D721Med (cell line): ENCODE results near the gene BCL2L11.

ENCODE experiments used
- DNase-seq: peaks from one replicate; pipeline ENCODE4 v3.0.0; 2011; ENCODE audit warnings: low spot score; ENCODE audit not compliant: insufficient read length
- FAIRE-seq: peaks from 2 replicates; lab custom pipeline; 2011; peaks lifted over from hg19 to GRCh38; lab: Jason Lieb, UNC
- CTCF ChIP-seq: IDR thresholded peaks from 2 replicates; pipeline ENCODE4 v1.5.1; 2012; ENCODE audit warnings: mild to moderate bottlenecking, control low read depth; ENCODE audit not compliant: insufficient read depth; ENCODE audit errors: missing control alignments

The BCL2L11 gene

GRCh38 chr2:111176867-111177266, 56.2 kb downstream of the BCL2L11 start:
- no peak for TF ChIP-seq CTCF
- no peak for FAIRE-seq

GRCh38 chr2:111178296-111178695, 57.6 kb downstream of the BCL2L11 start:
- DNase-seq (no peak), FAIRE-seq (no peak)
- no peak for TF ChIP-seq CTCF

More at GRCh38 chr2:111176867-111177266, 56.2 kb downstream of the BCL2L11 start:
- DNase-seq = no peak

GRCh38 chr2:111178730-111179405, 58.2 kb downstream of the BCL2L11 start:
- DNase-seq (no peak), FAIRE-seq (no peak)

GRCh38 chr2:111182121-111182520, 61.4 kb downstream of the BCL2L11 start:
- FAIRE-seq (no peak), DNase-seq (no peak)
- TF ChIP-seq CTCF = no peak

More at GRCh38 chr2:111178730-111179405, 58.2 kb downstream of the BCL2L11 start:
- TF ChIP-seq CTCF = no peak

GRCh38 chr2:111182740-111183139, 62.0 kb downstream of the BCL2L11 start:
- no peak for TF ChIP-seq CTCF
- no peak for DNase-seq
- no peak for FAIRE-seq

GRCh38 chr2:111184725-111185310, 64.1 kb downstream of the BCL2L11 start:
- no peak for DNase-seq
- no peak for FAIRE-seq
- no peak for TF ChIP-seq CTCF
